ENCODE results near the gene CFAP99. TPM values are rescaled to one million over a fixed set of nuclear protein-coding genes. Genes with fewer than 3 reads are reported as not detected.

CFAP99 gene
- total and polyA plus RNA-seq, 2 of the 4 experiments (the other 2 are of a cell fraction): not detected

GRCh38 chr4:2451821-2452785, 33.3 kb downstream of the CFAP99 start (continued):
- no peak for TF ChIP-seq BHLHE40 (IDR thresholded peaks at IDR 0.05; ENCODE audit: low read depth, low read length)

- BruUV-seq (replicated peaks): no TSS peak
- H2BK5ac ChIP-seq (ENCODE audit: low read depth, low read length, poor library complexity, severe bottlenecking): no peak overlapping the region
- H3K4ac ChIP-seq (ENCODE audit: low read depth, low read length): no peak overlapping the region
- in situ Hi-C loops (cut with MboI; ENCODE audit: low sequenced_read_pairs): no loop called here
- no peak overlapping the region for H3K23ac ChIP-seq (ENCODE audit: low read depth, low read length)
- H2BK20ac ChIP-seq (ENCODE audit: low read depth, low read length): no peak overlapping the region
- no peak overlapping the region for H3K9ac ChIP-seq (ENCODE audit: low read depth, low read length)
- H3K27ac ChIP-seq (ENCODE audit: insufficient read depth, low read length): no peak overlapping the region
- no peak overlapping the region for H4K91ac ChIP-seq (ENCODE audit: insufficient read depth, low read depth, low read length)
- no peak overlapping the region for H3K4me2 ChIP-seq (ENCODE audit: low read depth, low read length)
- POLR2A ChIA-PET (ENCODE audit: unreplicated experiment): no interaction called here
- no peak for DNase-seq
- no peak overlapping the region for H3K18ac ChIP-seq (ENCODE audit: low read depth, low read length)
- no peaks in the 10 kb centered on the region for H3K9me1 ChIP-seq (ENCODE audit: insufficient read depth, low read length)
- H3K4me3 ChIP-seq (ENCODE audit: insufficient read depth, low read depth, low read length): no peak overlapping the region
- no peaks in the 10 kb centered on the region for H3K9me3 ChIP-seq (ENCODE audit: control insufficient read depth, insufficient read depth, low read length)
- H4K20me1 ChIP-seq (ENCODE audit: insufficient read depth, low read length): no peaks in the 10 kb centered on the region; the same call in 1 of the 2 replicates
- intact Hi-C loops (cut with micrococcal nuclease): no loop called here
- H2BK120ac ChIP-seq (ENCODE audit: low read depth, low read length): no peak overlapping the region
- no peak overlapping the region for H3K56ac ChIP-seq (ENCODE audit: extremely low read depth, insufficient read depth, low read length)
- ATAC-seq (ENCODE audit: low read depth): no peak
- H3K79me1 ChIP-seq (ENCODE audit: low read depth in 1 of 2, low read length in 2 of 2): no peaks in the 10 kb centered on the region
- H3K36me3 ChIP-seq (ENCODE audit: control insufficient read depth, insufficient read depth, low read length): no peaks in the 10 kb centered on the region
- 86% methylated on average over 15 of the region's 24 CpGs; no CpG with 5 or more reads in 1 of the 2 experiments for WGBS, 2 experiments (ENCODE audit: extremely low coverage in 2 of 2, insufficient read length in 1 of 2)
- H3K14ac ChIP-seq (replicated peaks; ENCODE audit: low read depth, low read length): no peak overlapping the region
- no peak overlapping the region for H2AFZ ChIP-seq (replicated peaks; ENCODE audit: low read length, poor library complexity)
- H3K27me3 ChIP-seq (ENCODE audit: control insufficient read depth, insufficient read depth, low read length): peaks cover 14% of the 10 kb centered on the region
- dilution Hi-C loops (cut with HindIII; ENCODE audit: low sequenced_read_pairs, unreplicated experiment): no loop called here
- no peak overlapping the region for H4K8ac ChIP-seq (ENCODE audit: low read depth in 2 of 2, low read length in 2 of 2)
- H2AK5ac ChIP-seq (ENCODE audit: low read depth, low read length): no peak overlapping the region
- no peak for TF ChIP-seq CEBPB (IDR thresholded peaks at IDR 0.05; ENCODE audit: low read depth, low read length)
- peak overlapping the region; percentile 55 for H2AK9ac ChIP-seq (replicated peaks; ENCODE audit: low read depth, low read length, poor library complexity)
- CTCF ChIA-PET: interaction anchor here (0.8 kb wide), 1 partner anchor 238 kb away, joined by 3 read pairs; no protein-coding TSS in a partner anchor
- H2BK15ac ChIP-seq (ENCODE audit: low read depth, low read length): no peak overlapping the region
- H4K5ac ChIP-seq (ENCODE audit: low read depth, low read length): no peak overlapping the region
- peaks cover 2% of the 10 kb centered on the region; the same call in 1 of the 2 replicates for H3K4me1 ChIP-seq (ENCODE audit: control insufficient read depth, insufficient read depth, low read length)
These were observed 38.9 kb downstream of the CFAP99 start for GRCh38 chr4:2457481-2458295.

Measured in IMR-90 (cell line).